ENCODE data around the gene CATSPER3. TPM values are rescaled to one million over a fixed set of nuclear protein-coding genes. Genes with fewer than 3 reads are reported as not detected.
A peak's percentile ranks its signal among the peaks of the same experiment; 100 is the strongest.

Gene CATSPER3
- total and polyA plus RNA-seq, 4 experiments from 2014 or later = 0.68 to 1.8 (median 0.94) TPM; not detected in 1

DNA sequence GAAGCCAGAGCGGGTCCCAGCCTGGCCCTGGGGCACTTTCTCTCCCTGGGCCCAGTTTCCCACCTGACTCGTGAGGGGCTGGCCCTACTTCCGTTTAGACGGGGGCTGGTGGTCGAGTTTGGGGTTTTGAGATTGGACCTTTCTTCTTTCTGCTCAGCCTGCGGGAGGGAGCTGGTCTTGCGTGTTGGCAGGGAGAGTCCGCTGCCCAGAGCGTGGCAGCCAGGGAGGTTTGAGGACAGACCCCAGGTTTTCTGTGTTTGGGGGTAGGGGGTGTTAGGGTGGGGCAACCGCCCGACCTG is 72.3 kb downstream of the CATSPER3 start:
- peaks cover 24% of the 10 kb centered on the region for H3K27me3 ChIP-seq (ENCODE audit: insufficient read depth, low read length)

DNA sequence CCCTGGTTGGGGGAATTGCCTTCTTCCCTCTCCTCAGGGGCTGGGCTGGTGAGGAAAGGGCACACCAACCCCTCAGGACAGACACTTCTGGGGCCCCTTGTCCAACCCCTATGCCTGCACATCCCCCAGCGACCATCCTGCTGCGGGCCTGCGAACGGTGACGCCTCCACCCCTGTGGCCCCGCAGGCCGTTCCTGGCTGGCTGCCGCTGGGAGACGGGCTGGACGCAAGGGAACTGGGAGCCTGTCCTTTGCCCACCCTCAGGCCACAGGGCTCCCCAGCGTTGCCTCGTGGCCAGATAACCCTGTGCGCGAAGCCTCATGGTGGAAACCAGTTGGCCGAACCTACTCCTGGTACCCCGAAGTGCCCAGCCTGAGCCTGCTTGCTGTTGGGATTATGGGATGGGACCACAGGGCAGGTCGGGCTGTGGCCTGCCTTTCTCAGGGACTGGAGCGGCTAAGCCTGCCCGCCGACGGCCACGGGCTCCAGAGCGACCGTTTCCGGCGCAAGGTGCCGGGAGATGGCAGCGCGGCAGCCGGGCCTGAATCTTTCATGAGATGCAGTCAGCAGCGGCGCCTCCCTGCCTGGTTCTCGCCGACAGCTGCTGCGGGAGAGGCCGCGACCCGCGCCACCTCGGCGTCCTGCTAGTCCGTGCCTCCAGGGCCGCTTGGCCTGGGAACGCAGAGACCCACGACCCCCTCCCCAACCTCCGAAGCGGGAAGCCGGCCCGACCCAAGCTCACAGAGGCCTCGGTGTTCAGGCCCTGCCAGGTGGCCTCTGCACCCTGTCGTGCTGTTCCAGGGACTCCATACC is 72.8 kb downstream of the CATSPER3 start:
- peaks cover 13% of the 10 kb centered on the region for H3K4me1 ChIP-seq (ENCODE audit: insufficient read depth, low read length)
- POLR2A ChIA-PET (ENCODE audit: partially characterized antibody) = no interaction called here
- CTCF ChIA-PET (ENCODE audit: partially characterized antibody) = no interaction called here
- no peak overlapping the region for H3K27ac ChIP-seq (ENCODE audit: low read depth, low read length)
- H3K9me3 Mint-ChIP-seq = no peaks in the 10 kb centered on the region
- H3K4me3 ChIP-seq (ENCODE audit: low read length in 2 of 2) = no peak overlapping the region
- peak overlapping the region in 3 of 8 donors; percentile 10 to 49 (median 17) for H3K4me3 Mint-ChIP-seq
- peaks cover 3 to 17% (median 5%) of the 10 kb centered on the region in 4 donors for H3K4me1 Mint-ChIP-seq
- H3K27ac Mint-ChIP-seq = no peak overlapping the region
- peaks cover 22% of the 10 kb centered on the region for H3K27me3 ChIP-seq (ENCODE audit: insufficient read depth, low read length)
- H3K9me3 ChIP-seq (ENCODE audit: control insufficient read depth in 1 of 2, low read length in 2 of 2) = no peaks in the 10 kb centered on the region
- H3K36me3 Mint-ChIP-seq = no peaks in the 10 kb centered on the region
- intact Hi-C loops (cut with micrococcal nuclease) = no loop called here
- H3K36me3 ChIP-seq (ENCODE audit: insufficient read depth, low read length) = no peaks in the 10 kb centered on the region
- no peak for DNase-seq
- H3K27me3 Mint-ChIP-seq = peaks cover 50 to 53% of the 10 kb centered on the region in 2 donors

More for the DNA sequence above, 72.3 kb downstream of the CATSPER3 start:
- peaks cover 13% of the 10 kb centered on the region for H3K4me1 ChIP-seq (ENCODE audit: insufficient read depth, low read length)
- ChIA-PET CTCF (ENCODE audit: partially characterized antibody) (no interaction called here), POLR2A (ENCODE audit: partially characterized antibody) (no interaction called here)
- H3K4me3 Mint-ChIP-seq = peak overlapping the region in 2 of 8 donors; percentile 10 to 49
- no peak overlapping the region for H3K27ac Mint-ChIP-seq
- H3K9me3 Mint-ChIP-seq = no peaks in the 10 kb centered on the region
- H3K9me3 ChIP-seq (ENCODE audit: control insufficient read depth in 1 of 2, low read length in 2 of 2) = no peaks in the 10 kb centered on the region
- peaks cover 50 to 55% of the 10 kb centered on the region in 2 donors for H3K27me3 Mint-ChIP-seq
- no peak overlapping the region for H3K4me3 ChIP-seq (ENCODE audit: low read length in 2 of 2)
- intact Hi-C loops (cut with micrococcal nuclease) = no loop called here
- no peaks in the 10 kb centered on the region for H3K36me3 Mint-ChIP-seq
- no peaks in the 10 kb centered on the region for H3K36me3 ChIP-seq (ENCODE audit: insufficient read depth, low read length)
- H3K4me1 Mint-ChIP-seq = peaks cover 3 to 19% (median 8%) of the 10 kb centered on the region in 4 donors
- DNase-seq = no peak
- no peak overlapping the region for H3K27ac ChIP-seq (ENCODE audit: low read depth, low read length)

DNA sequence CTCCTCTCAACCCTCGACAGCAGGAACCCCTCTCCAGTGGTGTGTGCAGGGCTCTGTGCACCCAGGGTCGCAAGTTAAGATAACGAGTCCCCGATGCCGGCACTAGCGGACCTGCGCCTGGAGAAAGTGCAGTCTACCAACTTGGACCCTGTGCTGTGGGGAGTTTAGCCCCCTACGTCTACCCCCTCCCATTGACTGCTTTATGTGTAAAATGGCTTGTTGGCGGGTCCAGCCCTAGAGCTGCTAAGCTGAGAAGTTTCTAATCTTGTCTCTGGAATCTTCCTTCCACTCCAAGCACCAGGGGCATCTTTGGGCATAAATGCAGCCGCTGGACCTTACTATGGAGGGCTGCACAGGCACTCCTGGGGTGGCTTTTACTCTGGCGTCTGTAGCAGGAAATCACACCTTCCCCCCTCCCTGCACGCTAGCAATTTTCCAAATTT is 73.5 kb downstream of the CATSPER3 start:
- H3K4me3 Mint-ChIP-seq = peak overlapping the region in 5 of 8 donors; percentile 23 to 62 (median 57)
- Histone ChIP-seq H3K27me3 (ENCODE audit: insufficient read depth, low read length) (peaks cover 22% of the 10 kb centered on the region), H3K9me3 (ENCODE audit: control insufficient read depth in 1 of 2, low read length in 2 of 2) (no peaks in the 10 kb centered on the region), H3K4me1 (ENCODE audit: insufficient read depth, low read length) (peaks cover 13% of the 10 kb centered on the region), H3K36me3 (ENCODE audit: insufficient read depth, low read length) (no peaks in the 10 kb centered on the region), H3K27ac (ENCODE audit: low read depth, low read length) (no peak overlapping the region), H3K4me3 (ENCODE audit: low read length in 2 of 2) (no peak overlapping the region)
- H3K27me3 Mint-ChIP-seq = peaks cover 46 to 50% of the 10 kb centered on the region in 2 donors
- ChIA-PET CTCF (ENCODE audit: partially characterized antibody) (no interaction called here), POLR2A (ENCODE audit: partially characterized antibody) (no interaction called here)
- intact Hi-C loops (cut with micrococcal nuclease) = no loop called here
- H3K4me1 Mint-ChIP-seq = peaks cover 1 to 17% (median 5%) of the 10 kb centered on the region in 4 donors
- no peaks in the 10 kb centered on the region for H3K36me3 Mint-ChIP-seq
- DNase-seq = no peak
- no peaks in the 10 kb centered on the region for H3K9me3 Mint-ChIP-seq
- no peak overlapping the region for H3K27ac Mint-ChIP-seq

DNA sequence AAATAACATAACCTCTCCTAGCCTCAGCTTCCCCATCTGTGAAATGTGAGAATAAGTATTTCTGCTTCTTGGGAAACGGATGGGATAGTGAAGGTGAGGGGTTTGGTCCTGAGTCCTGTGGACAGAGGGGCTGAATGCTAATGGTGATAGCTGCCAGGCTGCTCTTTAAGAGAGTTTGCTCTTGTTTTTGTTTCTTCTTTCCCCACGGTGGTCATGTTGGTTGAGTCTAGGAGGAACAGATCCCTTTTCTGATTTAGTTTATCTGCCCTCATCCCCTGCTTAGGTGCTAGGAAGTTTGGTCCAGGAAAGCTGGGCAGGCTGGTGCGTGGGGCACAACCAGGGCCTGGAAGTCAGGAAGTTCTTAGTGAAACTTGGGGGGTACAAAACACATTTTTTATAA is 74.0 kb downstream of the CATSPER3 start:
- intact Hi-C loops (cut with micrococcal nuclease) = no loop called here

DNA sequence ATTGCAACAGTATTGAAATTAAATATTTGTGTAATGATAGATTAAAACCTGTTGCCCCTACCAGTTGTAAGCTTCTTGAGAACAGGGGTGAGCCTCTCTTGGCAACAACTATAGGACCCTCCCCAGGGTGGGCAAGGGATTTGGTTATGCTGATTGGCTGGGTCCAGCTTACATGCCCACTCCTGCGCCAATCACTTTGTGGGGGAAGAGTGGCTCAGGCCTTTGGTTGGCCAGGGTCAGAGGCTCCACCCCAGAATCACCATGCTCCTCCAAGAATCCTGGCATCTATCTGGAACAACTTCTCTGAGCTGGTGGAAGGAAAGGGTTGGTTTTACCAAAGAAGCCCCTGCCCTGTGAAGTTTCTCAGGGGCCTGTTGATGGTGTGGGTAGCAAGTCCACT is 74.9 kb downstream of the CATSPER3 start:
- Mint-ChIP-seq H3K4me1 (peaks cover 1 to 17% (median 5%) of the 10 kb centered on the region in 4 donors), H3K9me3 (no peaks in the 10 kb centered on the region), H3K27ac (no peak overlapping the region), H3K36me3 (no peaks in the 10 kb centered on the region), H3K4me3 (no peak overlapping the region), H3K27me3 (peaks cover 40 to 45% of the 10 kb centered on the region in 2 donors)
- H3K4me1 ChIP-seq (ENCODE audit: insufficient read depth, low read length) = peaks cover 13% of the 10 kb centered on the region
- ChIA-PET POLR2A (ENCODE audit: partially characterized antibody) (no interaction called here), CTCF (ENCODE audit: partially characterized antibody) (no interaction called here)
- H3K4me3 ChIP-seq (ENCODE audit: low read length in 2 of 2) = no peak overlapping the region
- H3K27me3 ChIP-seq (ENCODE audit: insufficient read depth, low read length) = peaks cover 10% of the 10 kb centered on the region
- intact Hi-C loops (cut with micrococcal nuclease) = no loop called here
- H3K36me3 ChIP-seq (ENCODE audit: insufficient read depth, low read length) = no peaks in the 10 kb centered on the region
- no peaks in the 10 kb centered on the region for H3K9me3 ChIP-seq (ENCODE audit: control insufficient read depth in 1 of 2, low read length in 2 of 2)
- DNase-seq = no peak
- no peak overlapping the region for H3K27ac ChIP-seq (ENCODE audit: low read depth, low read length)

More for the DNA sequence above, 74.0 kb downstream of the CATSPER3 start:
- H3K4me1 Mint-ChIP-seq = peaks cover 1 to 17% (median 5%) of the 10 kb centered on the region in 4 donors
- DNase-seq = no peak
- H3K36me3 Mint-ChIP-seq = no peaks in the 10 kb centered on the region
- no peak overlapping the region for H3K4me3 ChIP-seq (ENCODE audit: low read length in 2 of 2)
- H3K27ac ChIP-seq (ENCODE audit: low read depth, low read length) = no peak overlapping the region
- H3K4me1 ChIP-seq (ENCODE audit: insufficient read depth, low read length) = peaks cover 13% of the 10 kb centered on the region
- H3K9me3 Mint-ChIP-seq = no peaks in the 10 kb centered on the region
- no peak overlapping the region for H3K27ac Mint-ChIP-seq
- H3K27me3 ChIP-seq (ENCODE audit: insufficient read depth, low read length) = peaks cover 17% of the 10 kb centered on the region
- ChIA-PET POLR2A (ENCODE audit: partially characterized antibody) (no interaction called here), CTCF (ENCODE audit: partially characterized antibody) (no interaction called here)
- peaks cover 42 to 51% of the 10 kb centered on the region in 2 donors for H3K27me3 Mint-ChIP-seq
- no peaks in the 10 kb centered on the region for H3K36me3 ChIP-seq (ENCODE audit: insufficient read depth, low read length)
- H3K9me3 ChIP-seq (ENCODE audit: control insufficient read depth in 1 of 2, low read length in 2 of 2) = no peaks in the 10 kb centered on the region
- peak overlapping the region in 3 of 8 donors; percentile 46 to 62 (median 61) for H3K4me3 Mint-ChIP-seq

DNA sequence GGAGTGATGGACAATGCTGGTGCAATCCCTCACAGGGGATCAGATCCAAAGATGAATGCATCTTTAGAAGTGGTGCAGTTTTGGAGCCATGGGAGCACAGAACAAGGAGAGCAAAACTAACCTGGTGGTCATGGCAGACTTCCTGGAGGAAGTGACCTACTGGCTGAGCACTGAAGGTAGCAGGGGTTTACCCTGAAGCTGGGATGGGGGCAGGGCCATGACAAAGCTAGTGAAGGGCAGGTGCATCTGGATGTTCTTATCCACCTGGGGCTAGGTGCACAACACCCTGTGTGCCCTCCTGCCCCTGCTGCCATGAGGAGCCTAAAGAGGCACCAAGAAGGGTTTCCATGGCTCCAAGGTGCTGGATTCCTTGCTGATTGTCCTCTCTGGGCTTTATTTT is 77.8 kb downstream of the CATSPER3 start:
- intact Hi-C loops (cut with micrococcal nuclease) = no loop called here
- no peak overlapping the region for H3K27ac Mint-ChIP-seq
- no peak overlapping the region for H3K27ac ChIP-seq (ENCODE audit: low read depth, low read length)
- H3K4me3 Mint-ChIP-seq = no peak overlapping the region
- H3K36me3 ChIP-seq (ENCODE audit: insufficient read depth, low read length) = no peaks in the 10 kb centered on the region
- no peak for DNase-seq
- H3K4me3 ChIP-seq (ENCODE audit: low read length in 2 of 2) = no peak overlapping the region
- no peaks in the 10 kb centered on the region for H3K36me3 Mint-ChIP-seq
- H3K9me3 ChIP-seq (ENCODE audit: control insufficient read depth in 1 of 2, low read length in 2 of 2) = no peaks in the 10 kb centered on the region
- no peaks in the 10 kb centered on the region for H3K9me3 Mint-ChIP-seq
- H3K27me3 ChIP-seq (ENCODE audit: insufficient read depth, low read length) = no peaks in the 10 kb centered on the region
- ChIA-PET POLR2A (ENCODE audit: partially characterized antibody) (no interaction called here), CTCF (ENCODE audit: partially characterized antibody) (no interaction called here)
- H3K4me1 ChIP-seq (ENCODE audit: insufficient read depth, low read length) = peaks cover 2% of the 10 kb centered on the region
- H3K4me1 Mint-ChIP-seq = peaks cover 2 to 8% (median 5%) of the 10 kb centered on the region in 4 donors
- H3K27me3 Mint-ChIP-seq = peaks cover 36 to 50% of the 10 kb centered on the region in 2 donors

DNA sequence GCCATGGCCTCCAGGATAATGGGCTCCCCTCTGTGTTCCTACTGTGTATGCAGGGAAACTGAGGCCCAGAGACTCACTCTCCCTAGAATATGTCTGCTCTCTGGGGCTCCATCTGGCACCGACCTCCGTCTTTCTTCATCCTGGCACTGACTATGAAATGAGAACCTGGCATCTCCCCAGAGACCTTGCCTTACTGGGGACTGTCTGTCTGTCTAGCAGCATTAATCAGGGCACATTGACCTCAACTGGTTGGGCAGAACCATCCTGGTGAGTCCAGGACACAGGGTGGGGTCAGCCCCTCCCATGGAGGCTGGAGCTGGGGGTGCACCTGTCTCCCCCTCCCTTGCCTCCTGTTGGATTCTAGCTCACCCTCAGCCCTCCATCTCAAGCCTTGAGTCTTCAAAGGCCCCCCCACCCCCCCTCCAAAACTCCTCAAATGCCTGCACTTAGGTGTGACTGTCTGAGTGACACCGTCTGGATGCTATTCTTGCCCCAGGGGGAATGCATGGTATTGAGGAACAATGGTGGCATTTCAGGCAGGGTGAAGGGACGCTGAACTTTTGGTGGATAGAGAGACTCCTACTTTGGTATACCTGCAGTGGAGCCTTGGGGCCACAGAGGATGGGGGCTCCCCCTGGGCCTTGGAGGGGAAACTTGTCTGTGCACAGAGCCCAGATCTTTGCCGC is 79.1 kb downstream of the CATSPER3 start:
- peaks cover 3% of the 10 kb centered on the region for H3K27me3 ChIP-seq (ENCODE audit: insufficient read depth, low read length)
- CTCF ChIA-PET (ENCODE audit: partially characterized antibody) = no interaction called here

More for the DNA sequence above, 79.1 kb downstream of the CATSPER3 start:
- peaks cover 38 to 50% of the 10 kb centered on the region in 2 donors for H3K27me3 Mint-ChIP-seq
- H3K9me3 Mint-ChIP-seq = no peaks in the 10 kb centered on the region
- no peak for DNase-seq
- no peak overlapping the region for H3K4me3 Mint-ChIP-seq
- H3K4me3 ChIP-seq (ENCODE audit: low read length in 2 of 2) = no peak overlapping the region
- no peaks in the 10 kb centered on the region for H3K36me3 ChIP-seq (ENCODE audit: insufficient read depth, low read length)
- H3K9me3 ChIP-seq (ENCODE audit: control insufficient read depth in 1 of 2, low read length in 2 of 2) = no peaks in the 10 kb centered on the region
- H3K27ac Mint-ChIP-seq = no peak overlapping the region
- H3K36me3 Mint-ChIP-seq = no peaks in the 10 kb centered on the region
- POLR2A ChIA-PET (ENCODE audit: partially characterized antibody) = no interaction called here
- H3K4me1 Mint-ChIP-seq = peaks cover 0 to 4% (median 2%) of the 10 kb centered on the region in 4 donors
- no peak overlapping the region for H3K27ac ChIP-seq (ENCODE audit: low read depth, low read length)
- H3K4me1 ChIP-seq (ENCODE audit: insufficient read depth, low read length) = no peaks in the 10 kb centered on the region
- intact Hi-C loops (cut with micrococcal nuclease) = no loop called here

Measured in CD4-positive, alpha-beta memory T cell (primary cell).